GM10266 (cell line): ENCODE results near the gene UBE2O.

ENCODE experiments used
- DNase-seq: peaks from one replicate; pipeline ENCODE4 v3.0.0; 2012; ENCODE audit errors: extremely low spot score
- TF ChIP-seq, protein P1 (sequence below): IDR thresholded peaks from 2 replicates; pipeline ENCODE4 v1.5.1; 2012; ENCODE audit warnings: mild to moderate bottlenecking, low read depth; ENCODE audit not compliant: control insufficient read depth, insufficient read depth; ENCODE audit errors: missing control alignments

The UBE2O gene

DNA sequence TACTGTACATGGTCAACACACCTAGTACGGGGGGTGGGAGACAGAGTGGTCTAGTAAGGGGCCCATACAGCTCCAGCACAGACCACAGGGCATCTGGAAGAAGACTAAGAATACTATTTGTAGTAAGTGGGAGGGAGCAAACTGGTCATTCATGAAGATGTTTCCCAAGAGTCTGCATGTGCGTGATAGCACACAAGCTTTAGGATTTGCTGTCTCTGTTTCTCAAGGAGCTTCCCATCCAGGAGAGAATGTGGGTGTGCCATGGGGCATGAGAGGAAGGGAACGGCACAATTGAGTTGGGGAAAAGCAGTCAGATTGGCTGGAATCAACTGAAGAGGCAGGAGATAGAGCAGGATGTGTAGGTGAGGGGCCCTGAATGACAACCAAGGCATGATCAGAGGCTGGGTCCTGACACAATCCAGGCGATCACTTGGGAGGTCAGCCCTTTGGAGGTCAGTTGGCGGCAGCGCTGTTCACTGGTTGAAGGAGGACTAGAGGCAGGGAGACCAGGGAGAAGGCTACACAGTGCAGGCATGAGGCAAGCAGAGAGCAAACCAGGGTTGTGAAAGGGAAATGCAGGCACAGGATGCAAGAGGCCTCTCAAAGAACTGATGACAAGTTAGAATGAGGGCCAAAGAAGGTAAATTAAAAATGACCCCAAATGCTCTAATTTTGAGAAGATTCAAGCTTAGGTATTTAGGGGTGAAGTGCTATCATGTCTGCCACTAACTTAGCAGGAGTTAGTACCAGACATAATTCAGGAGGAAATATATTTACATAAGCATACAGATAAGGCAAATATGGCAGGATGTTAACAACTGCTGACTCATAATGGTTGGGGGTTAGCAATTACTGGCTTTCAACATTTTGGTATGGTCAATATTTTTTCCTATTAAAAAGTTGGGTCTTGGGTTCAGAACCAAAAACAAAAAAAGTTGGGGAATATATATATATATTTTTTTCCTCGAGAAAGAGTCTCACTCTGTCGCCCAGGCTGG, 10.3 kb downstream of the UBE2O start:
- no peak for DNase-seq

DNA sequence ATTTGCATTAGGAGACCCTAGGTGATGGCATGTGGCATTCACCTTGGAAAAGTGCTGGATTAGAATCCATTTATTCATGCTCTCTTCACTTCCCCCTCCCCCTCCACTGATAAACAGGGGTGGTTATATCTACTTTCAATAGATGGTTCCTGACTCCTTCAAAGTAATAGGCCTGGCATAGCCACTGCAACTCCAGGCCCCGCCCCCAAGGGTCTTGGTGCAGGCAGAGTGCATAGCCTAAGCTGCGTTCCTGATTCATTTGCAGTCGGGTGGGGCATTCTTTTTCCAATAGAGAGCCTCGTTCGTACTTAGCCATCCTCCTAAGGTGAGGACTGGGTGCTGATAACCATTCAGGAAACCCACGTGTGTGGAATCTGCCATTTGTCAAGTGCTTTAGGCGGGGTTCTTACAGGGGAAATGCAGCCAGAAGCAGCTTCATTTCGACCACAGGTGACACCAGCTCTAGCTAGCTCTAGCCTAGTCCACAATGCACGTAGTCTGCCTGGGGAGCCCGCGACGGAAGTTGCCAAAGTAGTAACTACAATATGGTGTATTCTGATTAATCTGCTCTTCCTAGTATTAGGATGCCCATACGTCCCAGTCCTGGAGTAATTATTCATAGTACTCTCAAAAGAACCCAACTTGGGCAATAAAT, 11.1 kb downstream of the UBE2O start:
- no peak for DNase-seq
- TF ChIP-seq, protein P1, sequence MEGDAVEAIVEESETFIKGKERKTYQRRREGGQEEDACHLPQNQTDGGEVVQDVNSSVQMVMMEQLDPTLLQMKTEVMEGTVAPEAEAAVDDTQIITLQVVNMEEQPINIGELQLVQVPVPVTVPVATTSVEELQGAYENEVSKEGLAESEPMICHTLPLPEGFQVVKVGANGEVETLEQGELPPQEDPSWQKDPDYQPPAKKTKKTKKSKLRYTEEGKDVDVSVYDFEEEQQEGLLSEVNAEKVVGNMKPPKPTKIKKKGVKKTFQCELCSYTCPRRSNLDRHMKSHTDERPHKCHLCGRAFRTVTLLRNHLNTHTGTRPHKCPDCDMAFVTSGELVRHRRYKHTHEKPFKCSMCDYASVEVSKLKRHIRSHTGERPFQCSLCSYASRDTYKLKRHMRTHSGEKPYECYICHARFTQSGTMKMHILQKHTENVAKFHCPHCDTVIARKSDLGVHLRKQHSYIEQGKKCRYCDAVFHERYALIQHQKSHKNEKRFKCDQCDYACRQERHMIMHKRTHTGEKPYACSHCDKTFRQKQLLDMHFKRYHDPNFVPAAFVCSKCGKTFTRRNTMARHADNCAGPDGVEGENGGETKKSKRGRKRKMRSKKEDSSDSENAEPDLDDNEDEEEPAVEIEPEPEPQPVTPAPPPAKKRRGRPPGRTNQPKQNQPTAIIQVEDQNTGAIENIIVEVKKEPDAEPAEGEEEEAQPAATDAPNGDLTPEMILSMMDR: no peak

More for the DNA sequence above, 10.3 kb downstream of the UBE2O start:
- TF ChIP-seq, protein P1: no peak

DNA sequence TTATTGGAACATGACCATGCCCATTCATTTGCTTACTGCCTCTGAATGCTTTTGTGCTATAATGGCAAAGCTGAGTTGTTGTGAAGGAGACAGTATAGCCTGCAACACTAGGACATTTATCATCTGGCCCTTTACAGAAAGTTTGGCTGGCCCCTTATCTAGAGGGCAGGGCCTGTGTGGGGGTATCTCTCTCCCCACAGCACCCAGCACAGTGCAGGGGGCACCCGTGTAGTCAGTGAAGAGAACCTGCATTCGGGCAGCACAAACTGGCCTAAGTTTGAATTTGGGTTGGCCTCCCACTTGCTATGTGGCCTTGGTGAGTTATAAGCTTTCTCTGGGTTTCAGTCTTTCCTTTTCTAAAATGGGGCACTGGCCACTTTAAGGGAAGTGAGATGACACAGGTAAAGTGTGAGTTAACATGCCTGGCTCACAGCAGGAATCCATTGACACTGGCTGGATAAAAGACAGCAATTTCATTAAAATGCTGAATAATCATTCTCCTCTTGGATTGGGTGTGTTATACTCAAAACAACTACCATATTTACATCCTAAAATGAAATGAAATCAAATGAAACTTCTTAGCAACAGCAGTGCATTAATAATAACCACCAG, 12.1 kb downstream of the UBE2O start:
- TF ChIP-seq, protein P1: no peak
- DNase-seq: no peak

DNA sequence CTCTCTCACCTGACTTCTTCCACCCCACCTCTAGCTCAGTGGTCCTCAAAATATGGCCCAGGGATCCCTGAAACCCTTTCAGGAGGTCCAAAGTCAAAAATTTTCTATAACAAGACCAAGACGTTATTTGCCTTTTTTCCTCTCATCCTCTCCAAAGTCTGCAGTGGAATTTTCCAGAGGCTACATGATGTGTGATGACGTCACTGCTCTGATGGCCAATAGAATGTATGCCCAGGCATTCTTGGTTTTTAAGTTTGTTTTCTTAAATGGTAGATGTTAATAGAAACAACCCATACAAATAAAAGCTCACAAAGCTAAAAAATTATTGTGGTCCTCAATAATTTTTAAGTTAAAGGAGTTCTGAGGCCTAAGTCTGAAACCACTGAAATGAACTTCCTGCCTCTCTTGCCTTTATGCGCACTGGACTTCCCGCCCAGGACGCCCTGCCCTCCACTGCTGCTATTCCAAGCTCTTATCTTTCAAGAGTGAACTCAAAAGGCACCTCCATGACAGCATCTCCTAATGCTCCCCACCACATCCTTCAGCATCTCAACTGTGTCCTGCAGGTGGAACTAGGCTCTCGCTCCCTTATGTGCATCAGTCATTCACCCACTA, 13.5 kb downstream of the UBE2O start:
- TF ChIP-seq, protein P1: no peak
- no peak for DNase-seq

DNA sequence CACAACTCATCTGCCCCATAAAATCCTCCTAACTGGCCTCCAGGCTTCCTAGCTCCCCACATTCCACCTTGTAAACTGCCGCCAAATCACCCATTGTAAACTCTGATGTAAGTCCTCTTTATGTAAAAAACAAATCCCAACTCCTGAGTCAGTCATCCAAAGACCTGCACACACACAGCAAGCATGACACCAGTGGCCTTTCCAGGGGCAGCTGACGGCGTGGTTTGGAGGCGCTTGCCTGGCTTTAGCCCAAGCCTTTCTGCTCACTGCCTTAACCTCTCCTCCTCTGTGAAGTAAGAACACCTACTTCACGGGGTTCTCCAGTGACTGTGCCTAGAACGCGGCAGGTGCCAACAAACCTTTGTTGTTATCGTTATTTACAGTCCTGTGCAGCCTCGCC, 14.0 kb downstream of the UBE2O start:
- TF ChIP-seq, protein P1: no peak
- DNase-seq: no peak

DNA sequence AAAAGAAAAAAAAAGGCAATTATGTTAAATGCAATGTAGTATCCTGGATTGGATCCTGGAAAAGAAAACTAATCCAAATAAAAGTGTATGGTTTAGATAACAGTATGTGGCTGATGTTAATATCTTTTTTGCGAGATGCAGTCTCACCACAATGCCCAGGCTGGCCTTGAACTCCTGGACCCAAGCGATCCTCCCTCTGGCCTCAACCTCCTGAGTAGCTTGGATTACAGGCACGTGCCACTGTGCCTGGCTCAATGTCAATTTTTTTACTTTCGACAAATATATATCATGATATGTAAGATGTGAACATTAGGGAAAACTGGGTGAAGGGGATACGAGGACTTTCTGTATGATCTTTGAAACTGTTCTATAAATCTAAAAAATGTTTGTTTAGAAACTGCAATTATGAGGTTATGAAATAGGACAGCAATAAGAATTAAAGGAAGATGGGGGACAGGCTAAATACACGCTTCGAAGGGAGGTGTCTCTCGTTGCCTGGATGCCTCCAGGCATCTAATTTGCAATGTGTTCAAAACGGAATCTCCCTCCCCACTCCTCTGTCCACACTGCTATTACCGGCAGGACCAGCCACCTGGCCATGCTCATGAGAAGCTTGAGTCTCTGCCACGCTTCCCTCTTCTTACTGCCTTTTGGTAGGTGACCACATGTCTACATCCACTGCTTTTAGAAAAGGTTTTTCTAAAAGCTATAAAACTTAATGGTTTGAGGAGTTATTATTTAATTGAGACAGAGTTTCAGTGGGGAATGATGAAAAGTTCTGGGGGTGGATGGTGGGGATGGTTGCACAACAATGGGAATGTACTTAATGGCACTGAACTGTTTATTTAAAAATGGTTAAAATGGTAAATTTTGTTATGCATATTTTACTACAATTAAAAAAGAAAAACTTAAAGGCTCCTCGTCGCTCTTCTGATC, 15.2 kb downstream of the UBE2O start:
- TF ChIP-seq, protein P1: no peak

More for the DNA sequence above, 15.2 kb downstream of the UBE2O start:
- no peak for DNase-seq
